Loucy (cell line): ENCODE data around the gene LUZP1.

Experiments used
- H2AFZ ChIP-seq: fragments of 200-600 bp; sonication (generic); 2 replicates; pipeline ENCODE4 v1.6.0; 2016; ENCODE audit warnings: antibody characterized with exemption, mild to moderate bottlenecking, low read length, moderate library complexity
- H3F3A ChIP-seq: fragments of 200-600 bp; 2 replicates; pipeline ENCODE4 v1.6.0; 2016; ENCODE audit warnings: antibody characterized with exemption, low read depth, mild to moderate bottlenecking
- H3K27me3 ChIP-seq: fragments of 200-600 bp; sonication (generic); 2 replicates; pipeline ENCODE4 v1.6.1; 2014; ENCODE audit warnings: low read length, mild to moderate bottlenecking; ENCODE audit not compliant: insufficient read depth, poor library complexity, severe bottlenecking
- H3K36me3 ChIP-seq: fragments of 200-600 bp; sonication (generic); 2 replicates; pipeline ENCODE4 v1.6.1; 2016; ENCODE audit warnings: low read length; ENCODE audit not compliant: insufficient read depth
- H3K4me1 ChIP-seq: fragments of 200-600 bp; sonication (generic); 2 replicates; pipeline ENCODE4 v1.5.1; 2014; ENCODE audit warnings: low read length, mild to moderate bottlenecking; ENCODE audit not compliant: insufficient read depth, poor library complexity, severe bottlenecking
- H3K4me2 ChIP-seq: fragments of 200-600 bp; sonication (generic); 2 replicates; pipeline ENCODE4 v1.6.0; 2014; ENCODE audit warnings: antibody characterized with exemption, low read length, low read depth, mild to moderate bottlenecking; ENCODE audit not compliant: poor library complexity, severe bottlenecking
- H3K4me3 ChIP-seq: fragments of 200-600 bp; sonication (generic); 2 replicates; pipeline ENCODE4 v1.5.1; 2014; ENCODE audit warnings: low read length, mild to moderate bottlenecking, mixed read lengths; ENCODE audit not compliant: poor library complexity, severe bottlenecking
- H3K79me2 ChIP-seq: fragments of 200-600 bp; sonication (generic); 2 replicates; pipeline ENCODE4 v1.6.1; 2014; ENCODE audit warnings: low read length; ENCODE audit not compliant: insufficient read depth
- H3K9ac ChIP-seq: fragments of 200-600 bp; sonication (generic); 2 replicates; pipeline ENCODE4 v1.6.0; 2014; ENCODE audit warnings: mild to moderate bottlenecking, low read depth, low read length, moderate library complexity; ENCODE audit not compliant: poor library complexity, severe bottlenecking
- H3K9me2 ChIP-seq: fragments of 200-600 bp; sonication (generic); replicated peaks from 2 replicates; pipeline ENCODE4 v1.6.1; 2016; ENCODE audit warnings: low read depth, low read length, mixed read lengths
- H3K9me3 ChIP-seq: fragments of 200-600 bp; sonication (generic); 2 replicates; pipeline ENCODE4 v1.6.1; 2014; ENCODE audit warnings: mild to moderate bottlenecking, antibody characterized with exemption, low read length, low read depth; ENCODE audit not compliant: insufficient read depth
- H4K20me1 ChIP-seq: fragments of 200-600 bp; sonication (generic); 2 replicates; pipeline ENCODE4 v1.6.0; 2014; ENCODE audit warnings: antibody characterized with exemption, low read length, mild to moderate bottlenecking; ENCODE audit not compliant: insufficient read depth, poor library complexity, severe bottlenecking
- CTCF ChIP-seq: fragments of 200-600 bp; sonication (generic); conservative IDR thresholded peaks from 2 replicates; pipeline ENCODE4 v1.5.1; 2014; ENCODE audit warnings: mild to moderate bottlenecking, antibody characterized with exemption, low read length
- EZH2phosphoT487 ChIP-seq: fragments of 200-600 bp; IDR thresholded peaks from 2 replicates; pipeline ENCODE4 v1.6.1; 2018; ENCODE audit warnings: antibody characterized with exemption, mild to moderate bottlenecking, moderate library complexity, borderline replicate concordance

Gene LUZP1

GRCh38 chr1:23122796-23123195, 45.9 kb downstream of the LUZP1 start:
- peaks cover 26% of the 10 kb centered on the region for H3K4me1 ChIP-seq
- no peak overlapping the region for H3K4me2 ChIP-seq
- TF ChIP-seq EZH2phosphoT487: no peak
- no peak for TF ChIP-seq CTCF
- H4K20me1 ChIP-seq: peaks cover 33% of the 10 kb centered on the region
- H3K9me2 ChIP-seq: no peaks in the 10 kb centered on the region
- H3K9me3 ChIP-seq: no peaks in the 10 kb centered on the region
- H3K9ac ChIP-seq: no peak overlapping the region
- no peak overlapping the region for H3K4me3 ChIP-seq
- no peaks in the 10 kb centered on the region for H3F3A ChIP-seq
- H3K27me3 ChIP-seq: no peaks in the 10 kb centered on the region
- H3K36me3 ChIP-seq: no peaks in the 10 kb centered on the region
- H2AFZ ChIP-seq: no peak overlapping the region
- peaks cover 90% of the 10 kb centered on the region for H3K79me2 ChIP-seq

- Histone ChIP-seq H3K36me3 (no peaks in the 10 kb centered on the region), H3K4me2 (no peak overlapping the region), H3K27me3 (no peaks in the 10 kb centered on the region), H3K79me2 (peaks cover 91% of the 10 kb centered on the region), H4K20me1 (peaks cover 33% of the 10 kb centered on the region), H3F3A (no peaks in the 10 kb centered on the region), H3K4me3 (no peak overlapping the region), H3K9me3 (no peaks in the 10 kb centered on the region), H3K9ac (no peak overlapping the region), H2AFZ (no peak overlapping the region), H3K9me2 (no peaks in the 10 kb centered on the region), H3K4me1 (peaks cover 26% of the 10 kb centered on the region)
- no peak for TF ChIP-seq CTCF
- TF ChIP-seq EZH2phosphoT487: no peak
Measured at GRCh38 chr1:23122023-23122748, 46.5 kb downstream of the LUZP1 start.

GRCh38 chr1:23120383-23120782, 48.3 kb downstream of the LUZP1 start:
- H3K36me3 ChIP-seq: no peaks in the 10 kb centered on the region
- H3K4me1 ChIP-seq: peaks cover 26% of the 10 kb centered on the region
- no peak overlapping the region for H3K4me3 ChIP-seq
- H3K27me3 ChIP-seq: no peaks in the 10 kb centered on the region
- H2AFZ ChIP-seq: no peak overlapping the region
- peaks cover 90% of the 10 kb centered on the region for H3K79me2 ChIP-seq
- H3K4me2 ChIP-seq: no peak overlapping the region
- H3F3A ChIP-seq: no peaks in the 10 kb centered on the region
- no peaks in the 10 kb centered on the region for H3K9me3 ChIP-seq
- no peaks in the 10 kb centered on the region for H3K9me2 ChIP-seq
- peaks cover 26% of the 10 kb centered on the region for H4K20me1 ChIP-seq
- TF ChIP-seq CTCF (no peak), EZH2phosphoT487 (no peak)
- no peak overlapping the region for H3K9ac ChIP-seq
